Endodermal cell (in vitro differentiated cells): ENCODE data around the gene CSE1L. TPM values are rescaled to one million over a fixed set of nuclear protein-coding genes. Genes with fewer than 3 reads are reported as not detected.
"Not testable (repeated sequence)": the region's sequence is repeated elsewhere in the genome, so short reads cannot be mapped to it uniquely, and the experiment has no call there.

Experiments
- DNase-seq: peaks from one replicate; pipeline ENCODE4 v3.0.0-alpha.2; 2017
- H3K27ac ChIP-seq: 2 replicates; pipeline ENCODE4 v1.5.1; 2013; ENCODE audit warnings: mild to moderate bottlenecking, low read depth, low read length, moderate library complexity
- H3K27me3 ChIP-seq: 2 replicates; pipeline ENCODE4 v1.6.1; 2013; ENCODE audit warnings: mild to moderate bottlenecking, low read length, moderate library complexity; ENCODE audit not compliant: insufficient read depth, control insufficient read depth, poor library complexity, severe bottlenecking
- H3K36me3 ChIP-seq: 2 replicates; pipeline ENCODE4 v1.7.0; 2013; ENCODE audit warnings: mild to moderate bottlenecking, low read length, moderate library complexity; ENCODE audit not compliant: control insufficient read depth, insufficient read depth
- H3K4me1 ChIP-seq: one replicate; pipeline ENCODE4 v1.7.0; 2013; ENCODE audit warnings: low read length; ENCODE audit not compliant: control insufficient read depth, insufficient read depth
- H3K4me3 ChIP-seq: 2 replicates; pipeline ENCODE4 v1.5.1; 2013; ENCODE audit warnings: mild to moderate bottlenecking, low read length, moderate library complexity
- H3K9ac ChIP-seq: 2 replicates; pipeline ENCODE4 v1.6.1; 2013; ENCODE audit warnings: mild to moderate bottlenecking, low read length, moderate library complexity; ENCODE audit not compliant: poor library complexity, severe bottlenecking; ENCODE audit errors: extremely low read depth
- H3K9me3 ChIP-seq: 2 replicates; pipeline ENCODE4 v1.6.1; 2013; ENCODE audit warnings: mild to moderate bottlenecking, low read length, moderate library complexity; ENCODE audit not compliant: control insufficient read depth
- H3K27ac Mint-ChIP-seq: 2 replicates; pipeline ENCODE4 v1.8.0; 2020; ENCODE audit warnings: mixed read lengths
- H3K27me3 Mint-ChIP-seq: 2 replicates; pipeline ENCODE4 v1.8.0; 2021; ENCODE audit warnings: mild to moderate bottlenecking, mixed read lengths; ENCODE audit not compliant: insufficient read depth
- H3K36me3 Mint-ChIP-seq: 2 replicates; pipeline ENCODE4 v1.8.0; 2020; ENCODE audit warnings: low read depth, mixed read lengths
- H3K4me1 Mint-ChIP-seq: 2 replicates; pipeline ENCODE4 v1.8.0; 2020; ENCODE audit warnings: mixed read lengths
- H3K4me3 Mint-ChIP-seq: 2 replicates; pipeline ENCODE4 v1.8.0; 2020; ENCODE audit warnings: mild to moderate bottlenecking, moderate library complexity, mixed read lengths
- H3K9me3 Mint-ChIP-seq: 2 replicates; pipeline ENCODE4 v1.8.0; 2020; ENCODE audit warnings: mild to moderate bottlenecking, mixed read lengths
- CTCF ChIP-seq: fragments of 200-600 bp; sonication (generic); conservative IDR thresholded peaks from 2 replicates; pipeline ENCODE4 v1.5.0; 2021; ENCODE audit warnings: antibody characterized with exemption, mild to moderate bottlenecking
- WGBS, 2 experiments: methylation state at CpG; one replicate each; pipeline versions ENCODE4 v1.1.5 to v1.1.7; 2013; ENCODE audit warnings: missing lambda C conversion rate in 2 of 2, mixed read lengths in 1 of 2; ENCODE audit not compliant: insufficient coverage in 1 of 2, insufficient read length in 1 of 2; 5-methylcytosine and 5-hydroxymethylcytosine counted together
- total RNA-seq, 2 donors: library from RNA; stranded (reverse); fragmentation: NEBNext Ultra II Directional in 1 of 2; extraction: Animal tissue kit (Norgen Biotek cat#: 25700) in 1 of 2; gene quantifications; 2 replicates in 1 of 2; 3 replicates in 1 of 2; pipeline ENCODE4 v1.2.1, GENCODE V29; 2021

CSE1L gene
- total RNA-seq, 2 donors from 2014 or later, result 161 to 180 TPM

GRCh38 chr20:49104365-49104648 is 58.2 kb downstream of the CSE1L start:
- Histone ChIP-seq H3K4me1 (peaks cover 3% of the 10 kb centered on the region), H3K36me3 (peaks cover 63% of the 10 kb centered on the region), H3K4me3 (no peak overlapping the region), H3K9ac (no peak overlapping the region), H3K27ac (peak overlapping the region; percentile 12), H3K27me3 (no peaks in the 10 kb centered on the region), H3K9me3 (no peaks in the 10 kb centered on the region)
- Mint-ChIP-seq H3K9me3 (no peaks in the 10 kb centered on the region), H3K4me3 (no peak overlapping the region), H3K27ac (no peak overlapping the region), H3K36me3 (peaks cover 57% of the 10 kb centered on the region), H3K27me3 (no peaks in the 10 kb centered on the region), H3K4me1 (peaks cover 4% of the 10 kb centered on the region)
- DNase-seq, result peak; percentile 56
- 83 to 98% methylated on average over 1 to 3 of the region's 3 CpGs for WGBS, 2 experiments
- TF ChIP-seq CTCF, result no peak

GRCh38 chr20:49104979-49105547 is 59.0 kb downstream of the CSE1L start:
- not testable (repeated sequence) for H3K9ac ChIP-seq, H3K4me3 Mint-ChIP-seq, H3K27me3 ChIP-seq, H3K27me3 Mint-ChIP-seq, H3K4me1 Mint-ChIP-seq, H3K27ac ChIP-seq, H3K27ac Mint-ChIP-seq, DNase-seq, H3K4me1 ChIP-seq, H3K9me3 ChIP-seq, H3K4me3 ChIP-seq, H3K9me3 Mint-ChIP-seq
- peaks cover 57% of the 10 kb centered on the region for H3K36me3 Mint-ChIP-seq
- H3K36me3 ChIP-seq, result peaks cover 63% of the 10 kb centered on the region
- WGBS, 2 experiments, result 94 to 100% methylated on average over 5 to 11 of the region's 11 CpGs

GRCh38 chr20:49106328-49106727 is 60.2 kb downstream of the CSE1L start:
- WGBS, 2 experiments, result 94 to 97% methylated on average over 5 to 6 of the region's 6 CpGs
- H3K4me3 ChIP-seq, result no peak overlapping the region
- no peaks in the 10 kb centered on the region for H3K9me3 ChIP-seq
- Mint-ChIP-seq H3K27ac (peak overlapping the region; percentile 67), H3K4me1 (peaks cover 4% of the 10 kb centered on the region), H3K27me3 (no peaks in the 10 kb centered on the region), H3K4me3 (no peak overlapping the region), H3K9me3 (no peaks in the 10 kb centered on the region), H3K36me3 (peaks cover 57% of the 10 kb centered on the region)
- H3K36me3 ChIP-seq, result peaks cover 62% of the 10 kb centered on the region
- peaks cover 3% of the 10 kb centered on the region for H3K4me1 ChIP-seq
- no peak overlapping the region for H3K9ac ChIP-seq
- H3K27me3 ChIP-seq, result no peaks in the 10 kb centered on the region
- TF ChIP-seq CTCF, result no peak
- DNase-seq, result no peak
- peak overlapping the region; percentile 16 for H3K27ac ChIP-seq
